NCI-H226 (cell line): ENCODE data around the gene AUTS2.

Source experiments
- DNase-seq: peaks from one replicate; pipeline ENCODE4 v3.0.0-alpha.2; 2015

Gene AUTS2

GRCh38 chr7:69800495-69800894 is 202.2 kb downstream of the AUTS2 start:
- peak; percentile 77 for DNase-seq

- DNase-seq = no peak
Measured at GRCh38 chr7:69801729-69802682, 203.7 kb downstream of the AUTS2 start.

GRCh38 chr7:69803699-69804516 is 205.6 kb downstream of the AUTS2 start:
- DNase-seq = no peak

GRCh38 chr7:69804962-69805361 is 206.7 kb downstream of the AUTS2 start:
- no peak for DNase-seq

GRCh38 chr7:69808391-69808790 is 210.1 kb downstream of the AUTS2 start:
- DNase-seq = no peak

GRCh38 chr7:69811476-69812308 is 213.4 kb downstream of the AUTS2 start:
- no peak for DNase-seq

- no peak for DNase-seq
Measured at GRCh38 chr7:69812756-69813155, 214.5 kb downstream of the AUTS2 start.

GRCh38 chr7:69813637-69814240 is 215.5 kb downstream of the AUTS2 start:
- no peak for DNase-seq

- DNase-seq = no peak
Measured at GRCh38 chr7:69814421-69814962, 216.2 kb downstream of the AUTS2 start.

GRCh38 chr7:69816501-69816900 is 218.2 kb downstream of the AUTS2 start:
- DNase-seq = no peak

- DNase-seq = no peak
Measured at GRCh38 chr7:69817121-69817520, 218.8 kb downstream of the AUTS2 start.

- DNase-seq = no peak
Measured at GRCh38 chr7:69817841-69818635, 219.8 kb downstream of the AUTS2 start.

- no peak for DNase-seq
Measured at GRCh38 chr7:69818636-69819332, 220.5 kb downstream of the AUTS2 start.

- DNase-seq = no peak
Measured at GRCh38 chr7:69819333-69819705, 221.0 kb downstream of the AUTS2 start.

- no peak for DNase-seq
Measured at GRCh38 chr7:69820479-69821192, 222.4 kb downstream of the AUTS2 start.

GRCh38 chr7:69822386-69822785 is 224.1 kb downstream of the AUTS2 start:
- no peak for DNase-seq

- DNase-seq = no peak
Measured at GRCh38 chr7:69823151-69823744, 225.0 kb downstream of the AUTS2 start.

- no peak for DNase-seq
Measured at GRCh38 chr7:69825113-69825972, 227.1 kb downstream of the AUTS2 start.

- no peak for DNase-seq
Measured at GRCh38 chr7:69826283-69826682, 228.0 kb downstream of the AUTS2 start.
